T-helper 2 cell treated with Interferon-gamma antibody and Interleukin-4, amounts not matched to agents 5 μg/mL and 100 μg/mL, for 36 hours (primary cell): Measurements from ENCODE around the gene ASIC2.

Source experiments
- DNase-seq: peaks from one replicate; pipeline ENCODE4 v3.0.0; 2021; ENCODE audit warnings: low spot score
- H3K27ac Mint-ChIP-seq: one replicate; pipeline ENCODE4 v1.8.0; 2021; ENCODE audit warnings: mild to moderate bottlenecking, mixed read lengths
- H3K27me3 Mint-ChIP-seq: one replicate; pipeline ENCODE4 v1.8.0; 2021; ENCODE audit warnings: low read depth, mixed read lengths
- H3K36me3 Mint-ChIP-seq: one replicate; pipeline ENCODE4 v1.8.0; 2021; ENCODE audit warnings: low read depth, mixed read lengths
- H3K4me1 Mint-ChIP-seq: one replicate; pipeline ENCODE4 v1.8.0; 2021; ENCODE audit warnings: low read depth, mixed read lengths
- H3K4me3 Mint-ChIP-seq: one replicate; pipeline ENCODE4 v1.8.0; 2022; ENCODE audit warnings: mild to moderate bottlenecking, moderate library complexity, mixed read lengths
- H3K9me3 Mint-ChIP-seq: one replicate; pipeline ENCODE4 v1.8.0; 2021; ENCODE audit warnings: mixed read lengths

Gene ASIC2

GRCh38 chr17:33106525-33107165 is 186.4 kb downstream of the ASIC2 start:
- no peak overlapping the region for H3K27ac Mint-ChIP-seq
- H3K27me3 Mint-ChIP-seq, result no peaks in the 10 kb centered on the region
- no peaks in the 10 kb centered on the region for H3K36me3 Mint-ChIP-seq
- no peak for DNase-seq
- H3K9me3 Mint-ChIP-seq, result no peaks in the 10 kb centered on the region
- H3K4me3 Mint-ChIP-seq, result no peak overlapping the region
- no peaks in the 10 kb centered on the region for H3K4me1 Mint-ChIP-seq

- no peaks in the 10 kb centered on the region for H3K36me3 Mint-ChIP-seq
- H3K9me3 Mint-ChIP-seq, result no peaks in the 10 kb centered on the region
- no peak overlapping the region for H3K4me3 Mint-ChIP-seq
- no peak overlapping the region for H3K27ac Mint-ChIP-seq
- H3K27me3 Mint-ChIP-seq, result no peaks in the 10 kb centered on the region
- no peak for DNase-seq
- H3K4me1 Mint-ChIP-seq, result no peaks in the 10 kb centered on the region
Observed at GRCh38 chr17:33105911-33106310, 187.2 kb downstream of the ASIC2 start.

GRCh38 chr17:33099906-33100305 is 193.2 kb downstream of the ASIC2 start:
- no peak overlapping the region for H3K27ac Mint-ChIP-seq
- no peaks in the 10 kb centered on the region for H3K36me3 Mint-ChIP-seq
- no peak overlapping the region for H3K4me3 Mint-ChIP-seq

GRCh38 chr17:33099252-33099651 is 193.8 kb downstream of the ASIC2 start:
- H3K27me3 Mint-ChIP-seq, result peaks cover 6% of the 10 kb centered on the region
- H3K4me3 Mint-ChIP-seq, result no peak overlapping the region
- no peak overlapping the region for H3K27ac Mint-ChIP-seq
- H3K36me3 Mint-ChIP-seq, result no peaks in the 10 kb centered on the region
- DNase-seq, result no peak
- no peaks in the 10 kb centered on the region for H3K4me1 Mint-ChIP-seq
- H3K9me3 Mint-ChIP-seq, result no peaks in the 10 kb centered on the region

More at GRCh38 chr17:33099906-33100305, 193.2 kb downstream of the ASIC2 start:
- Mint-ChIP-seq H3K9me3 (no peaks in the 10 kb centered on the region), H3K4me1 (no peaks in the 10 kb centered on the region), H3K27me3 (peaks cover 6% of the 10 kb centered on the region)
- no peak for DNase-seq

- Mint-ChIP-seq H3K9me3 (no peaks in the 10 kb centered on the region), H3K27ac (no peak overlapping the region), H3K4me1 (no peaks in the 10 kb centered on the region), H3K27me3 (peaks cover 8% of the 10 kb centered on the region), H3K4me3 (no peak overlapping the region), H3K36me3 (no peaks in the 10 kb centered on the region)
- DNase-seq, result no peak
Observed at GRCh38 chr17:33097411-33097810, 195.7 kb downstream of the ASIC2 start.

GRCh38 chr17:33096161-33096560 is 196.9 kb downstream of the ASIC2 start:
- no peaks in the 10 kb centered on the region for H3K9me3 Mint-ChIP-seq
- no peak overlapping the region for H3K4me3 Mint-ChIP-seq
- peaks cover 8% of the 10 kb centered on the region for H3K27me3 Mint-ChIP-seq
- no peaks in the 10 kb centered on the region for H3K4me1 Mint-ChIP-seq
- H3K27ac Mint-ChIP-seq, result no peak overlapping the region
- DNase-seq, result no peak
- H3K36me3 Mint-ChIP-seq, result no peaks in the 10 kb centered on the region

- Mint-ChIP-seq H3K36me3 (no peaks in the 10 kb centered on the region), H3K27me3 (peaks cover 9% of the 10 kb centered on the region), H3K9me3 (no peaks in the 10 kb centered on the region), H3K4me3 (no peak overlapping the region), H3K4me1 (no peaks in the 10 kb centered on the region), H3K27ac (no peak overlapping the region)
- DNase-seq, result no peak
Observed at GRCh38 chr17:33091271-33091670, 201.8 kb downstream of the ASIC2 start.

GRCh38 chr17:33090806-33091205 is 202.3 kb downstream of the ASIC2 start:
- H3K27ac Mint-ChIP-seq, result no peak overlapping the region
- no peaks in the 10 kb centered on the region for H3K36me3 Mint-ChIP-seq
- DNase-seq, result no peak
- H3K9me3 Mint-ChIP-seq, result no peaks in the 10 kb centered on the region
- H3K4me3 Mint-ChIP-seq, result no peak overlapping the region
- no peaks in the 10 kb centered on the region for H3K4me1 Mint-ChIP-seq
- H3K27me3 Mint-ChIP-seq, result peaks cover 12% of the 10 kb centered on the region

- H3K4me3 Mint-ChIP-seq, result no peak overlapping the region
- no peaks in the 10 kb centered on the region for H3K4me1 Mint-ChIP-seq
- peaks cover 15% of the 10 kb centered on the region for H3K27me3 Mint-ChIP-seq
- DNase-seq, result no peak
- H3K9me3 Mint-ChIP-seq, result no peaks in the 10 kb centered on the region
- H3K27ac Mint-ChIP-seq, result no peak overlapping the region
- no peaks in the 10 kb centered on the region for H3K36me3 Mint-ChIP-seq
Observed at GRCh38 chr17:33086878-33087277, 206.2 kb downstream of the ASIC2 start.

- Mint-ChIP-seq H3K4me1 (no peaks in the 10 kb centered on the region), H3K27me3 (peaks cover 15% of the 10 kb centered on the region), H3K36me3 (no peaks in the 10 kb centered on the region), H3K9me3 (no peaks in the 10 kb centered on the region), H3K27ac (no peak overlapping the region), H3K4me3 (no peak overlapping the region)
- no peak for DNase-seq
Observed at GRCh38 chr17:33086041-33086440, 207.1 kb downstream of the ASIC2 start.

GRCh38 chr17:33085256-33085655 is 207.8 kb downstream of the ASIC2 start:
- H3K27me3 Mint-ChIP-seq, result peaks cover 18% of the 10 kb centered on the region
- H3K36me3 Mint-ChIP-seq, result no peaks in the 10 kb centered on the region
- no peak overlapping the region for H3K4me3 Mint-ChIP-seq

GRCh38 chr17:33084755-33085154 is 208.3 kb downstream of the ASIC2 start:
- H3K4me1 Mint-ChIP-seq, result no peaks in the 10 kb centered on the region
- H3K27ac Mint-ChIP-seq, result no peak overlapping the region
- no peak for DNase-seq
- peaks cover 18% of the 10 kb centered on the region for H3K27me3 Mint-ChIP-seq
- H3K36me3 Mint-ChIP-seq, result no peaks in the 10 kb centered on the region
- H3K9me3 Mint-ChIP-seq, result no peaks in the 10 kb centered on the region
- H3K4me3 Mint-ChIP-seq, result no peak overlapping the region

More at GRCh38 chr17:33085256-33085655, 207.8 kb downstream of the ASIC2 start:
- DNase-seq, result no peak
- H3K27ac Mint-ChIP-seq, result no peak overlapping the region
- no peaks in the 10 kb centered on the region for H3K4me1 Mint-ChIP-seq
- H3K9me3 Mint-ChIP-seq, result no peaks in the 10 kb centered on the region

GRCh38 chr17:33082529-33083173 is 210.4 kb downstream of the ASIC2 start:
- Mint-ChIP-seq H3K4me3 (no peak overlapping the region), H3K27ac (no peak overlapping the region), H3K27me3 (peaks cover 18% of the 10 kb centered on the region), H3K9me3 (no peaks in the 10 kb centered on the region), H3K4me1 (no peaks in the 10 kb centered on the region), H3K36me3 (no peaks in the 10 kb centered on the region)
- no peak for DNase-seq

GRCh38 chr17:33080091-33080490 is 213.0 kb downstream of the ASIC2 start:
- no peaks in the 10 kb centered on the region for H3K9me3 Mint-ChIP-seq
- H3K27me3 Mint-ChIP-seq, result peaks cover 18% of the 10 kb centered on the region
- no peak overlapping the region for H3K27ac Mint-ChIP-seq
- H3K36me3 Mint-ChIP-seq, result no peaks in the 10 kb centered on the region
- DNase-seq, result no peak
- no peak overlapping the region for H3K4me3 Mint-ChIP-seq
- no peaks in the 10 kb centered on the region for H3K4me1 Mint-ChIP-seq

GRCh38 chr17:33079201-33079600 is 213.9 kb downstream of the ASIC2 start:
- no peak overlapping the region for H3K27ac Mint-ChIP-seq
- no peak overlapping the region for H3K4me3 Mint-ChIP-seq
- no peak for DNase-seq
- H3K36me3 Mint-ChIP-seq, result no peaks in the 10 kb centered on the region
- H3K27me3 Mint-ChIP-seq, result peaks cover 17% of the 10 kb centered on the region
- no peaks in the 10 kb centered on the region for H3K4me1 Mint-ChIP-seq
- H3K9me3 Mint-ChIP-seq, result no peaks in the 10 kb centered on the region
